HL-60 (cell line): ENCODE data around the gene STX1A.

ENCODE experiments used
- DNase-seq, 2 experiments: peaks; one replicate each; pipeline ENCODE4 v3.0.0-alpha.2; 2010 to 2020; ENCODE audit warnings: low read depth in 1 of 2, low spot score in 1 of 2
- H3K27ac ChIP-seq: fragments of 250-450 bp; sonication (Bioruptor Pico); replicated peaks from 2 replicates; pipeline ENCODE4 v1.5.1; 2020; ENCODE audit warnings: mild to moderate bottlenecking, moderate library complexity
- H3K27me3 ChIP-seq: fragments of 250-450 bp; sonication (Bioruptor Pico); 2 replicates; pipeline ENCODE4 v1.5.1; 2021; ENCODE audit warnings: mild to moderate bottlenecking, moderate library complexity; ENCODE audit not compliant: insufficient read depth, poor library complexity, severe bottlenecking
- H3K4me3 ChIP-seq: replicated peaks from 2 replicates; pipeline ENCODE4 v1.5.1; 2011; ENCODE audit warnings: mild to moderate bottlenecking, control low read depth, low read length; ENCODE audit not compliant: insufficient read depth
- GABPA ChIP-seq: IDR thresholded peaks from 2 replicates; pipeline ENCODE4 v1.6.1; 2012; ENCODE audit warnings: low read depth
- POLR2AphosphoS5 ChIP-seq: IDR thresholded peaks from 2 replicates; pipeline ENCODE4 v1.6.1; 2012; ENCODE audit warnings: low read depth
- SPI1 ChIP-seq: IDR thresholded peaks from 2 replicates; pipeline ENCODE4 v1.6.1; 2012; ENCODE audit warnings: low read depth, mild to moderate bottlenecking, borderline replicate concordance
- TF ChIP-seq, protein P1 (sequence below): IDR thresholded peaks from 2 replicates; pipeline ENCODE4 v1.6.1; 2012; ENCODE audit warnings: low read depth; ENCODE audit not compliant: insufficient replicate concordance
- TF ChIP-seq, protein P2 (sequence below): IDR thresholded peaks from one replicate; pipeline ENCODE4 v1.5.1; 2011; ENCODE audit warnings: low read length, control low read depth, inconsistent platforms; ENCODE audit not compliant: insufficient read depth

Gene STX1A

DNA sequence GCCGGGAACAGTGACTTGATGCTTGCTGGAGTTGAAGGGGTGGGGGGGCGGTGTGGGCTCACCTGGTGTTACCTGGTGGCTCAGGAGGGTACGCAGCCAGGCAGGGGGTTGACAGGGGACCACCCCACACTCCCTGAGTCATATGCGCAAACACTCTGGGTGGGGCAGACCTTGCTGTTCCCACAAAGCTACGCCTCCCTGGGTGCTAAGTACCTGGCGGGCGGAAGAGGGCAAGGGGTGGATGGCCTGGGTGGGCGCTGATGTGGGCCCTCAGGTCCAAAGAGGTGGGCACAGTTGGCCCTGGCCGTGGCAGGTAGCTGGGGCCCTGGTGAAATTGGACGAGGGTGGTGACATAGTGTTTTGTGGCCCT, 13.9 kb downstream of the STX1A start:
- DNase-seq: no peak
- Histone ChIP-seq H3K27me3 (no peaks in the 10 kb centered on the region), H3K4me3 (no peak overlapping the region), H3K27ac (no peak overlapping the region)
- TF ChIP-seq SPI1: no peak
- TF ChIP-seq POLR2AphosphoS5: no peak
- TF ChIP-seq, protein P1, sequence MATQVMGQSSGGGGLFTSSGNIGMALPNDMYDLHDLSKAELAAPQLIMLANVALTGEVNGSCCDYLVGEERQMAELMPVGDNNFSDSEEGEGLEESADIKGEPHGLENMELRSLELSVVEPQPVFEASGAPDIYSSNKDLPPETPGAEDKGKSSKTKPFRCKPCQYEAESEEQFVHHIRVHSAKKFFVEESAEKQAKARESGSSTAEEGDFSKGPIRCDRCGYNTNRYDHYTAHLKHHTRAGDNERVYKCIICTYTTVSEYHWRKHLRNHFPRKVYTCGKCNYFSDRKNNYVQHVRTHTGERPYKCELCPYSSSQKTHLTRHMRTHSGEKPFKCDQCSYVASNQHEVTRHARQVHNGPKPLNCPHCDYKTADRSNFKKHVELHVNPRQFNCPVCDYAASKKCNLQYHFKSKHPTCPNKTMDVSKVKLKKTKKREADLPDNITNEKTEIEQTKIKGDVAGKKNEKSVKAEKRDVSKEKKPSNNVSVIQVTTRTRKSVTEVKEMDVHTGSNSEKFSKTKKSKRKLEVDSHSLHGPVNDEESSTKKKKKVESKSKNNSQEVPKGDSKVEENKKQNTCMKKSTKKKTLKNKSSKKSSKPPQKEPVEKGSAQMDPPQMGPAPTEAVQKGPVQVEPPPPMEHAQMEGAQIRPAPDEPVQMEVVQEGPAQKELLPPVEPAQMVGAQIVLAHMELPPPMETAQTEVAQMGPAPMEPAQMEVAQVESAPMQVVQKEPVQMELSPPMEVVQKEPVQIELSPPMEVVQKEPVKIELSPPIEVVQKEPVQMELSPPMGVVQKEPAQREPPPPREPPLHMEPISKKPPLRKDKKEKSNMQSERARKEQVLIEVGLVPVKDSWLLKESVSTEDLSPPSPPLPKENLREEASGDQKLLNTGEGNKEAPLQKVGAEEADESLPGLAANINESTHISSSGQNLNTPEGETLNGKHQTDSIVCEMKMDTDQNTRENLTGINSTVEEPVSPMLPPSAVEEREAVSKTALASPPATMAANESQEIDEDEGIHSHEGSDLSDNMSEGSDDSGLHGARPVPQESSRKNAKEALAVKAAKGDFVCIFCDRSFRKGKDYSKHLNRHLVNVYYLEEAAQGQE: no peak
- no peak for TF ChIP-seq GABPA
- TF ChIP-seq, protein P2, sequence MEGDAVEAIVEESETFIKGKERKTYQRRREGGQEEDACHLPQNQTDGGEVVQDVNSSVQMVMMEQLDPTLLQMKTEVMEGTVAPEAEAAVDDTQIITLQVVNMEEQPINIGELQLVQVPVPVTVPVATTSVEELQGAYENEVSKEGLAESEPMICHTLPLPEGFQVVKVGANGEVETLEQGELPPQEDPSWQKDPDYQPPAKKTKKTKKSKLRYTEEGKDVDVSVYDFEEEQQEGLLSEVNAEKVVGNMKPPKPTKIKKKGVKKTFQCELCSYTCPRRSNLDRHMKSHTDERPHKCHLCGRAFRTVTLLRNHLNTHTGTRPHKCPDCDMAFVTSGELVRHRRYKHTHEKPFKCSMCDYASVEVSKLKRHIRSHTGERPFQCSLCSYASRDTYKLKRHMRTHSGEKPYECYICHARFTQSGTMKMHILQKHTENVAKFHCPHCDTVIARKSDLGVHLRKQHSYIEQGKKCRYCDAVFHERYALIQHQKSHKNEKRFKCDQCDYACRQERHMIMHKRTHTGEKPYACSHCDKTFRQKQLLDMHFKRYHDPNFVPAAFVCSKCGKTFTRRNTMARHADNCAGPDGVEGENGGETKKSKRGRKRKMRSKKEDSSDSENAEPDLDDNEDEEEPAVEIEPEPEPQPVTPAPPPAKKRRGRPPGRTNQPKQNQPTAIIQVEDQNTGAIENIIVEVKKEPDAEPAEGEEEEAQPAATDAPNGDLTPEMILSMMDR: no peak

DNA sequence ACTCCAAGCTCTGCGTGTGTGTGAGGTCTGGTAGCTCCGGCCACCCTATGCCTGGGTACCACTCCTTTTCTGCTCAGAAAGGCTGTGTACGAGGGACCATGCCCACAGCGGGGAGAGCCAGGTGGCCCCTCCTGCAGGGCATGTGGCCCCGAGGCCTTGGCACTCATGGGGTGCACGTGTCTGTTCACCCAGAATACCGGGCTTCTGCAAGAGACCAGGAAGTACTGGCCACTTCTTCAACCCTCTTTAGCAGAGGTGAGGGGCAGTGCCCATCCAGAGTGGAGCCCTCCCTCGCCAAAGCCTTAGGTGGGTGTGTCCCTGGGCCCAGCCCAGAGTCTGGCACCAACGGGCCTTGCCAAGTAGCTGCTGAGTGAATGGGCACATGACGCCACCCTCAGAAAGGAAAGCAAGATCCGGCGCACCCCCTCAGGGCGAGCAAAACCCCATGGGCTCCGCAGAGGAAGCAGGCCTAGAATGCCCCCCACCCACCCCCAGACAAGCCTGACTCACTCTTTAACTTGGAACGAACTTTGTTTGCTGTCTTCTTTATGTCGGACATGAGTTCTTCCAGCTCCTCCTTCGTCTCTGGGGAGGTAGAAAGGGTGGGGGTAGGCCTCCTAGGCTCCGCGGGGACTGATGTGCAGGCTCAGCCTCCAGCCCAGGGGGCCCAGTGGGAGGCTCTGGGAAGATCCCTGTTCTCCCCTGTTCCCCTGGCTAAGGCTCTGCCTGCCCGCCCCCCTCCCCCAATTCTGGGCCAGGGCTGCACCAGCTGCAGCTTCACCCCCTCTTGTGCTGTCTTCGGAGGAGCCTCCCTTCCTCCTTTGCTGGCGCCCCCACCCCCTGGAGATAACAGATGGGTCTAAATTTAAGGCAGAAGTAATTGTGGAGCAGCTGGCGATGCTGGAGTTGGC, 14.6 kb downstream of the STX1A start:
- DNase-seq: no peak
- H3K4me3 ChIP-seq: no peak overlapping the region
- TF ChIP-seq, protein P1: no peak
- no peak for TF ChIP-seq SPI1
- TF ChIP-seq, protein P2: no peak
- TF ChIP-seq GABPA: no peak
- TF ChIP-seq POLR2AphosphoS5: no peak
- H3K27me3 ChIP-seq: no peaks in the 10 kb centered on the region
- no peak overlapping the region for H3K27ac ChIP-seq

DNA sequence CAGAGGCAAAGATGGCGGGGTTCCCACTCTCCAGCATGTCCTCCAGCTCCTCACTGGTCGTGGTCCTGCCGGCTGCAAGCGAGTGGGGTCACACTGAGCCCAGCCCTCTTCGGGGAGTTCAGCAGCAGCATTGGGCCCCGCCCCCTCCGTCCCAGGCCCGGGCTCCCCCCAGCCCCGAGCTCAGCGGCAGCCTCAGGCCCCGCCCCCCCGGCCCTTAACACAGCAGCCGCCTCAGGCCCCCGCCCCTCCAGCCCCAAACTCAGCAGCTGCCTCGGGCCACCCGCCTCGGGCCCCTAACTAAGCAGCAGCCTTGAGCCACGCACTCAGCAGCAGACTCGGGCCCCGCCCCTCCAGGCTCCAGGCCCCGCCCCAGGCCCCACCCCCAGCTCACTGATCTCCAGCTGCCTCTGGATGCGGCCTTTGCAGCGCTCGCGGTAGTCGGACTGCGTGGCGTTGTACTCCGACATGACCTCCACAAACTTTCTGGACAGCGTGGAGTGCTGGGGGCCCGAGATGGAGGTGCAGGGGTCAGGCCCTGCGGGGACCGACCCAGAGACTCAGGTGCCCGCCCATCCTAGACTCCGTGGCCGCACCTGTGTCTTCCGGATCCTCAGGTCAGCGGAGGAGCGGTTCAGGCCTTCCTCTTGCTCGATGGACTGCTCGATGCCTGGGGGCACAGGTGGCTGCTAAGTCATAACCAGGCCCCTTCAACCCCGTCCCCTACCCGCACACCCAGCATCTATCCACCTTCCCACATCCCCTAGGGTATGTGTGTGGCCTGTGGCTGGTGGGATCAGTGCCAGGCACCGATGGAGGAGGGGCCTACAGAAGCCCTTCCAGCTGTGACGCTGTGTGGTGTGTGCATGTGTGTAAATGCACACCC, 15.5 kb downstream of the STX1A start:
- no peak for DNase-seq
- Histone ChIP-seq H3K27me3 (no peaks in the 10 kb centered on the region), H3K4me3 (no peak overlapping the region), H3K27ac (no peak overlapping the region)
- TF ChIP-seq POLR2AphosphoS5: no peak
- TF ChIP-seq GABPA: no peak

DNA sequence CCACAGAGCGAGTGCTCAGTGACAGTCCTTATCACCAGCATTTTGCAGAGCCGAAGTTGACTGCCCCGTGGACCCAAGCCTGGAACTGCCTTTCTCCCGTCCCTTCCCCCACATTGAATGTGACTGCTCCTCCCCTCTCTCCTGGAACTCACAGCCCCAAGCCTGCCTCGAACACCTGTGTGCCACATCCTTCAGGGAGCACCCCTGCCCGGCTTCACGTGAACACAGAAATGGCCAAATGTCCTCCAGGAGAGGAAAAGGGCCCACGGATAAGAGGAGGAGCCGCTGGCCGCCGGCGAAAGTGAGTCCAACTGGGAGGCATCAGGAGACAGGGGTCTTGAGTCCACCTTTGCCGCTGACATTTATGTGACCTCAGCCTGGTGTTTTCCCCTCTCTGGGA, 16.2 kb downstream of the STX1A start:
- Histone ChIP-seq H3K27me3 (no peaks in the 10 kb centered on the region), H3K4me3 (no peak overlapping the region), H3K27ac (no peak overlapping the region)
- DNase-seq: no peak
- TF ChIP-seq POLR2AphosphoS5 (no peak), GABPA (no peak), SPI1 (no peak)
- TF ChIP-seq, protein P1: no peak
- TF ChIP-seq, protein P2: no peak
